K562 (cell line): ENCODE measurements around the gene AHNAK. TPM values are rescaled to one million over a fixed set of nuclear protein-coding genes. Genes with fewer than 3 reads are reported as not detected.

ENCODE experiments used
- ATAC-seq: fragments of 200-7000 bp; cut with Tn5 transposase; 3 replicates; pipeline ENCODE4 v1.9.1; 2020; ENCODE audit warnings: moderate library complexity
- BruUV-seq: library from RNA; stranded (reverse); fragments of 400-500 nt; replicated peaks from 2 replicates; lab custom pipeline; 2021; lab: Mats Ljungman, UMichigan
- CTCF ChIA-PET: fragments of 300-600 bp; formaldehyde crosslinking; extraction: SDS; loops from one replicate; lab custom pipeline; 2021; ENCODE audit warnings: low intra/inter-chr PET ratio; lab: Yijun Ruan, JAX
- POLR2A ChIA-PET: fragments of 300-600, 350-650 bp; sonication (Branson Sonifier 250); formaldehyde crosslinking; extraction: SDS; loops from one replicate; lab custom pipeline; 2021; ENCODE audit warnings: antibody characterized with exemption, inconsistent platforms; lab: Yijun Ruan, JAX
- DNase-seq, 4 experiments: peaks; one replicate each; pipeline versions ENCODE4 v3.0.0 to v3.0.0-alpha.2; 2011 to 2018; ENCODE audit warnings: low spot score in 3 of 4, mixed read lengths in 3 of 4; ENCODE audit errors: extremely low read depth in 1 of 4
- FAIRE-seq: peaks from 2 replicates; lab custom pipeline; 2011; peaks lifted over from hg19 to GRCh38; lab: Jason Lieb, UNC
- H2AFZ ChIP-seq: 2 replicates; pipeline ENCODE4 v1.6.0; 2011; ENCODE audit warnings: low read depth, low read length, control low read depth, inconsistent platforms
- H3K27ac ChIP-seq: fragments of 200-600 bp; 3 replicates; pipeline ENCODE4 v1.8.0; 2011; ENCODE audit warnings: low read depth, mild to moderate bottlenecking, control low read depth, inconsistent platforms, low read length, moderate library complexity, mixed read lengths; ENCODE audit errors: extremely low read depth
- H3K27me3 ChIP-seq, 2 experiments: fragments of 300-600 bp in 1 of 2; 2 replicates in 1 of 2; 3 replicates in 1 of 2; pipeline versions ENCODE4 v1.6.0 to v1.8.0; 2011; ENCODE audit warnings: inconsistent platforms in 2 of 2, low read length in 2 of 2, mild to moderate bottlenecking in 1 of 2, mixed read lengths in 1 of 2, moderate library complexity in 1 of 2; ENCODE audit not compliant: control insufficient read depth in 2 of 2, insufficient read depth in 2 of 2
- H3K36me3 ChIP-seq: fragments of 300-600 bp; 3 replicates; pipeline ENCODE4 v1.8.0; 2011; ENCODE audit warnings: mild to moderate bottlenecking, low read length, inconsistent platforms; ENCODE audit not compliant: control insufficient read depth, insufficient read depth
- H3K4me1 ChIP-seq, 2 experiments: fragments of 200-600 bp in 1 of 2; replicated peaks in 1 of 2; 2 replicates in 1 of 2; 3 replicates in 1 of 2; pipeline versions ENCODE4 v1.5.1 to v1.8.0; 2011; ENCODE audit warnings: inconsistent platforms in 2 of 2, low read length in 2 of 2, mild to moderate bottlenecking in 1 of 2, mixed read lengths in 1 of 2, moderate library complexity in 1 of 2; ENCODE audit not compliant: control insufficient read depth in 2 of 2, insufficient read depth in 2 of 2
- H3K4me2 ChIP-seq: 2 replicates; pipeline ENCODE4 v1.6.1; 2011; ENCODE audit warnings: low read length, control low read depth, inconsistent platforms, mixed read lengths; ENCODE audit not compliant: insufficient read depth
- H3K4me3 ChIP-seq: fragments of 200-600 bp; sonication (generic), shearing (Covaris generic); 2 replicates; pipeline ENCODE4 v1.5.1; 2016; ENCODE audit warnings: control low read depth, inconsistent platforms
- H3K79me2 ChIP-seq: fragments of 200-600 bp; 3 replicates; pipeline ENCODE4 v1.8.0; 2011; ENCODE audit warnings: low read length, inconsistent platforms; ENCODE audit not compliant: control insufficient read depth, insufficient read depth
- H3K9ac ChIP-seq, 2 experiments: 2 replicates each; pipeline versions ENCODE4 v1.6.0 to v1.6.1; 2011; ENCODE audit warnings: low read depth in 2 of 2, low read length in 2 of 2, control low read depth in 1 of 2, inconsistent platforms in 1 of 2, mild to moderate bottlenecking in 1 of 2, mixed read lengths in 1 of 2; ENCODE audit not compliant: insufficient read depth in 1 of 2
- H3K9me1 ChIP-seq: one replicate; pipeline ENCODE4 v1.6.0; 2011; ENCODE audit warnings: inconsistent platforms, mild to moderate bottlenecking, low read length, moderate library complexity; ENCODE audit not compliant: control insufficient read depth, insufficient read depth
- H3K9me3 ChIP-seq: replicated peaks from 2 replicates; pipeline ENCODE4 v1.5.1; 2011; ENCODE audit warnings: low read depth, low read length, inconsistent platforms; ENCODE audit not compliant: control insufficient read depth, insufficient read depth
- H4K20me1 ChIP-seq: replicated peaks from 2 replicates; pipeline ENCODE4 v1.6.1; 2011; ENCODE audit warnings: low read length, inconsistent platforms, mixed read lengths; ENCODE audit not compliant: control insufficient read depth, insufficient read depth
- ELF1 ChIP-seq: fragments of 200-800 bp; sonication (Bioruptor generic); IDR thresholded peaks from 2 replicates; pipeline ENCODE4 v1.6.1; 2016; ENCODE audit warnings: missing genetic modification characterization, missing compliant biosample characterization
- FOXJ2 ChIP-seq: fragments of 200-800 bp; sonication (Bioruptor generic); IDR thresholded peaks from 2 replicates; pipeline ENCODE4 v1.6.1; 2016; ENCODE audit warnings: missing genetic modification characterization, missing compliant biosample characterization
- HCFC1 ChIP-seq: IDR thresholded peaks from 2 replicates; pipeline ENCODE4 v1.6.1; 2012; ENCODE audit warnings: low read depth, low read length, improper control_type of control experiment
- HDAC1 ChIP-seq, 2 experiments: fragments of 450-650 bp; IDR thresholded peaks; 2 replicates each; pipeline ENCODE4 v1.6.1; 2016 to 2017; ENCODE audit warnings: inconsistent platforms in 1 of 2, mild to moderate bottlenecking in 1 of 2, moderate library complexity in 1 of 2
- PURB ChIP-seq: sonication (generic); formaldehyde crosslinking; IDR thresholded peaks from 2 replicates; pipeline ENCODE4 v1.9.0; 2021; ENCODE audit warnings: low read depth, mild to moderate bottlenecking, missing genetic modification reagents
- RBM25 ChIP-seq: fragments of 200-400 bp; formaldehyde crosslinking; IDR thresholded peaks from 2 replicates; pipeline ENCODE4 v1.6.1; 2018; ENCODE audit warnings: low read length, low read depth, moderate library complexity; ENCODE audit not compliant: severe bottlenecking
- SNIP1 ChIP-seq: fragments of 450-650 bp; IDR thresholded peaks from 2 replicates; pipeline ENCODE4 v1.7.1; 2017; ENCODE audit warnings: low read depth, mild to moderate bottlenecking
- WGBS: fragments of 100-300 bp; shearing (Covaris generic); methylation state at CpG from one replicate; pipeline ENCODE4 v1.1.6; 2016; ENCODE audit warnings: low coverage, mixed read lengths; ENCODE audit not compliant: insufficient coverage; ENCODE audit errors: missing lambda C conversion rate; 5-methylcytosine and 5-hydroxymethylcytosine counted together
- in situ Hi-C: fragments of 300-500 bp; cut with MboI; formaldehyde crosslinking; loops from 4 replicates; pipeline ENCODE4 v1.15.0; 2018; ENCODE audit warnings: inconsistent platforms, mixed read lengths
- intact Hi-C: fragments of 100-400 bp; cut with micrococcal nuclease; formaldehyde crosslinking; loops from 2 replicates; pipeline ENCODE4 v1.14.2; 2022
- polyA plus RNA-seq, 8 experiments: library from polyadenylated mRNA; depleted of rRNA in 4 of 8; stranded (reverse) in 5 of 8; unstranded in 3 of 8; fragments of >200 nt; fragmentation: Nextera tagmentation in 2 of 8; fragmentation: Illumina TruSeq in 1 of 8; extraction: Ambion mirVana in 2 of 8; extraction: Trizol in 1 of 8; gene quantifications; 2 replicates each; pipeline versions ENCODE4 v1.2.1 to v1.2.3, GENCODE V29; 2011 to 2014; ENCODE audit warnings: inconsistent platforms in 1 of 8, missing spikeins in 1 of 8
- total RNA-seq, 7 experiments: library from RNA; depleted of rRNA in 6 of 7; stranded (reverse); fragments of >200 nt in 6 of 7; fragmentation: Illumina TruSeq in 2 of 7; extraction: Trizol in 2 of 7; gene quantifications; 2 replicates each; pipeline versions ENCODE4 v1.2.1 to v1.2.3, GENCODE V29; 2011 to 2021; ENCODE audit warnings: low replicate concordance in 1 of 7
- TF ChIP-seq, protein P1 (sequence below): fragments of 450-650 bp; conservative IDR thresholded peaks from 2 replicates; pipeline ENCODE4 v1.6.1; 2016; ENCODE audit warnings: missing genetic modification characterization, low read depth, mild to moderate bottlenecking, missing compliant biosample characterization, moderate library complexity
- TF ChIP-seq, protein P2 (sequence below): fragments of 250-450 bp; sonication (Bioruptor Pico); IDR thresholded peaks from 2 replicates; pipeline ENCODE4 v1.8.0; 2022; ENCODE audit warnings: inconsistent platforms
- TF ChIP-seq, protein P3 (sequence below): sonication (generic); formaldehyde crosslinking; IDR thresholded peaks from 2 replicates; pipeline ENCODE4 v1.8.1; 2023; ENCODE audit warnings: mild to moderate bottlenecking, missing genetic modification reagents
- TF ChIP-seq, protein P4 (sequence below): IDR thresholded peaks from 2 replicates; pipeline ENCODE4 v1.6.1; 2011; ENCODE audit warnings: borderline replicate concordance, low read depth, mild to moderate bottlenecking, moderate library complexity, low read length; ENCODE audit not compliant: insufficient read depth, poor library complexity, severe bottlenecking
- TF ChIP-seq, protein P5 (sequence below): IDR thresholded peaks from 2 replicates; pipeline ENCODE4 v1.6.1; 2016; ENCODE audit warnings: missing genetic modification characterization, missing compliant biosample characterization

The AHNAK gene
- total and polyA plus RNA-seq, 9 of the 15 experiments (the other 6 are each of a cell fraction or from before 2014, with no cell fraction given), result 1.5 to 89.7 (median 45.0) TPM

DNA sequence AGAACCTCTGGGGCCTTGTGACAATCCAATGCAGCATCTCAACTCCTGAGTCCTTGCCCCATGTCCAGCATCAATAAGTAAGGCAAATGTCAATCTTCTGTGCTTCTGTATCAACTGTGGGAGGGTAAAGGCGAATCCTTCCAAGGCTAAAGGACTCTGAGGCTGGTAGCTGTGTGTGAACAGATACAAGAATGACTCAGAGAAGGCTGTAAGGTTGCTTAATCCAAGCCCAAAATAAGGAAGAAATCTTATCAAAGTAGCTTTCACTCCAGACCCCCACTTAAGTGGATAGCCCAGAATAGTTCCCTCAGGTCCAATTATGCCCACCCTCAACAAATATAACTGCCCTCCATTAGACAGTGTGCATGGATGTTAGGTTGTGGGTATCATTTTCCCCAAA, 155.9 kb downstream of the AHNAK start (continued):
- TF ChIP-seq, protein P1, sequence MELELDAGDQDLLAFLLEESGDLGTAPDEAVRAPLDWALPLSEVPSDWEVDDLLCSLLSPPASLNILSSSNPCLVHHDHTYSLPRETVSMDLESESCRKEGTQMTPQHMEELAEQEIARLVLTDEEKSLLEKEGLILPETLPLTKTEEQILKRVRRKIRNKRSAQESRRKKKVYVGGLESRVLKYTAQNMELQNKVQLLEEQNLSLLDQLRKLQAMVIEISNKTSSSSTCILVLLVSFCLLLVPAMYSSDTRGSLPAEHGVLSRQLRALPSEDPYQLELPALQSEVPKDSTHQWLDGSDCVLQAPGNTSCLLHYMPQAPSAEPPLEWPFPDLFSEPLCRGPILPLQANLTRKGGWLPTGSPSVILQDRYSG (tag), result no peak
- TF ChIP-seq, all 486 proteins: peak for 6

DNA sequence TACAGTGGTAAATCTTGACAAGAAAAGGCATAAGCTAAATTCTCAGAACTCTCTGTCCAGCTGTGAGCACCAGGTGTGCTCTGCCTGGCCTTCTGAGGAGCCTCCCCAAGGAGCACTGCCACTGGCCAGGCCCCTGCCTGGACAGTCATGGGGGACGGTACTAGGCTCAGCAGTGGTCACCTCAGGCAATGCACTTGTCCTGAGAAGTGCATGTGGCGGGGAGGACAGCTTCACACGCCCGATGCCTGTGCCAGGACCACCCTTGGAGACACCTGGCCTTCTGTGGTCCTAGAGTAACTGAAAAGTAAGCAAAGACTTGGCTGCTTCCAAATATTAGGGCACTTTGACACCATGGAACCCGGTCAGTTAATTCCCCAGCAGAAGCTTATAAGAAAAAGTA, 156.4 kb downstream of the AHNAK start:
- no TSS peak for BruUV-seq
- FAIRE-seq, result no peak
- no peaks in the 10 kb centered on the region for H3K9me1 ChIP-seq
- in situ Hi-C loops, result loop anchor here (5.0 to 25.0 kb wide), 4 partner anchors 165 to 622 kb away; partner anchors contain the start of gene SLC22A8
- H3K27me3 ChIP-seq, result no peaks in the 10 kb centered on the region
- no peak for DNase-seq
- no peak for ATAC-seq
- no peaks in the 10 kb centered on the region for H3K36me3 ChIP-seq
- no peak overlapping the region for H3K4me3 ChIP-seq
- 63% methylated on average over 5 of the region's 5 CpGs for WGBS
- CTCF ChIA-PET, result no interaction called here
- POLR2A ChIA-PET, result interaction anchor here (0.8 to 0.9 kb wide), 2 partner anchors 157 to 163 kb away, joined by 3 to 4 read pairs; partner anchors contain the start of gene AHNAK
- H3K9ac ChIP-seq, result peak overlapping the region in 1 of 2 experiments; percentile 79; a peak in 1 of 4 replicates
- H2AFZ ChIP-seq, result no peak overlapping the region
- no peaks in the 10 kb centered on the region for H3K79me2 ChIP-seq
- H3K4me1 ChIP-seq, result peaks cover 18 to 23% of the 10 kb centered on the region in 2 experiments
- H4K20me1 ChIP-seq, result no peaks in the 10 kb centered on the region
- H3K27ac ChIP-seq, result no peak overlapping the region
- intact Hi-C loops, result loop anchor here (10.0 kb wide), 1 partner anchor 375 kb away; the partner anchor contains the start of gene POLR2G
- no peak overlapping the region for H3K4me2 ChIP-seq
- no peaks in the 10 kb centered on the region for H3K9me3 ChIP-seq
- TF ChIP-seq HCFC1 (no peak), SNIP1 (no peak), ELF1 (tag) (no peak), HDAC1 (IDR thresholded peaks at IDR 0.05) (no peak), FOXJ2 (no peak), RBM25 (no peak), PURB (no peak)
- TF ChIP-seq, protein P2, sequence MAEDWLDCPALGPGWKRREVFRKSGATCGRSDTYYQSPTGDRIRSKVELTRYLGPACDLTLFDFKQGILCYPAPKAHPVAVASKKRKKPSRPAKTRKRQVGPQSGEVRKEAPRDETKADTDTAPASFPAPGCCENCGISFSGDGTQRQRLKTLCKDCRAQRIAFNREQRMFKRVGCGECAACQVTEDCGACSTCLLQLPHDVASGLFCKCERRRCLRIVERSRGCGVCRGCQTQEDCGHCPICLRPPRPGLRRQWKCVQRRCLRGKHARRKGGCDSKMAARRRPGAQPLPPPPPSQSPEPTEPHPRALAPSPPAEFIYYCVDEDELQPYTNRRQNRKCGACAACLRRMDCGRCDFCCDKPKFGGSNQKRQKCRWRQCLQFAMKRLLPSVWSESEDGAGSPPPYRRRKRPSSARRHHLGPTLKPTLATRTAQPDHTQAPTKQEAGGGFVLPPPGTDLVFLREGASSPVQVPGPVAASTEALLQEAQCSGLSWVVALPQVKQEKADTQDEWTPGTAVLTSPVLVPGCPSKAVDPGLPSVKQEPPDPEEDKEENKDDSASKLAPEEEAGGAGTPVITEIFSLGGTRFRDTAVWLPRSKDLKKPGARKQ (CRISPR knock-in tag), result no peak
- TF ChIP-seq, protein P3, sequence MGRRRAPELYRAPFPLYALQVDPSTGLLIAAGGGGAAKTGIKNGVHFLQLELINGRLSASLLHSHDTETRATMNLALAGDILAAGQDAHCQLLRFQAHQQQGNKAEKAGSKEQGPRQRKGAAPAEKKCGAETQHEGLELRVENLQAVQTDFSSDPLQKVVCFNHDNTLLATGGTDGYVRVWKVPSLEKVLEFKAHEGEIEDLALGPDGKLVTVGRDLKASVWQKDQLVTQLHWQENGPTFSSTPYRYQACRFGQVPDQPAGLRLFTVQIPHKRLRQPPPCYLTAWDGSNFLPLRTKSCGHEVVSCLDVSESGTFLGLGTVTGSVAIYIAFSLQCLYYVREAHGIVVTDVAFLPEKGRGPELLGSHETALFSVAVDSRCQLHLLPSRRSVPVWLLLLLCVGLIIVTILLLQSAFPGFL (CRISPR knock-in tag), result no peak
- TF ChIP-seq, protein P4, sequence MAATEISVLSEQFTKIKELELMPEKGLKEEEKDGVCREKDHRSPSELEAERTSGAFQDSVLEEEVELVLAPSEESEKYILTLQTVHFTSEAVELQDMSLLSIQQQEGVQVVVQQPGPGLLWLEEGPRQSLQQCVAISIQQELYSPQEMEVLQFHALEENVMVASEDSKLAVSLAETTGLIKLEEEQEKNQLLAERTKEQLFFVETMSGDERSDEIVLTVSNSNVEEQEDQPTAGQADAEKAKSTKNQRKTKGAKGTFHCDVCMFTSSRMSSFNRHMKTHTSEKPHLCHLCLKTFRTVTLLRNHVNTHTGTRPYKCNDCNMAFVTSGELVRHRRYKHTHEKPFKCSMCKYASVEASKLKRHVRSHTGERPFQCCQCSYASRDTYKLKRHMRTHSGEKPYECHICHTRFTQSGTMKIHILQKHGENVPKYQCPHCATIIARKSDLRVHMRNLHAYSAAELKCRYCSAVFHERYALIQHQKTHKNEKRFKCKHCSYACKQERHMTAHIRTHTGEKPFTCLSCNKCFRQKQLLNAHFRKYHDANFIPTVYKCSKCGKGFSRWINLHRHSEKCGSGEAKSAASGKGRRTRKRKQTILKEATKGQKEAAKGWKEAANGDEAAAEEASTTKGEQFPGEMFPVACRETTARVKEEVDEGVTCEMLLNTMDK, result no peak
- TF ChIP-seq, protein P5, sequence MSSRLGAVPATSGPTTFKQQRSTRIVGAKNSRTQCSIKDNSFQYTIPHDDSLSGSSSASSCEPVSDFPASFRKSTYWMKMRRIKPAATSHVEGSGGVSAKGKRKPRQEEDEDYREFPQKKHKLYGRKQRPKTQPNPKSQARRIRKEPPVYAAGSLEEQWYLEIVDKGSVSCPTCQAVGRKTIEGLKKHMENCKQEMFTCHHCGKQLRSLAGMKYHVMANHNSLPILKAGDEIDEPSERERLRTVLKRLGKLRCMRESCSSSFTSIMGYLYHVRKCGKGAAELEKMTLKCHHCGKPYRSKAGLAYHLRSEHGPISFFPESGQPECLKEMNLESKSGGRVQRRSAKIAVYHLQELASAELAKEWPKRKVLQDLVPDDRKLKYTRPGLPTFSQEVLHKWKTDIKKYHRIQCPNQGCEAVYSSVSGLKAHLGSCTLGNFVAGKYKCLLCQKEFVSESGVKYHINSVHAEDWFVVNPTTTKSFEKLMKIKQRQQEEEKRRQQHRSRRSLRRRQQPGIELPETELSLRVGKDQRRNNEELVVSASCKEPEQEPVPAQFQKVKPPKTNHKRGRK (tag), result no peak
